ENCODE measurements around the gene PLAU. TPM values are rescaled to one million over a fixed set of nuclear protein-coding genes. Genes with fewer than 3 reads are reported as not detected.
A peak's percentile ranks its signal among the peaks of the same experiment; 100 is the strongest.

PLAU gene
- total and polyA plus RNA-seq, 9 of the 15 experiments (the other 6 are each of a cell fraction or from before 2014, with no cell fraction given), result 2.1 to 16.9 (median 3.3) TPM

GRCh38 chr10:73920089-73920488, 9.2 kb downstream of the PLAU start (continued):
- peak; percentile 87 for TF ChIP-seq ZBTB40 (IDR thresholded peaks at IDR 0.05)
- TF ChIP-seq ZBTB40 (CRISPR knock-in tag; IDR thresholded peaks at IDR 0.05), result no peak

Measured in K562 (cell line).